Gastrocnemius medialis (tissue), 4 donors: ENCODE results near the gene NAT9. TPM values are rescaled to one million over a fixed set of nuclear protein-coding genes. Genes with fewer than 3 reads are reported as not detected.

Experiments
- ATAC-seq, 2 donors: fragments of 150-250 bp; one replicate each; pipeline ENCODE4 v1.9.1; 2016
- DNase-seq, 2 donors: peaks; one replicate each; pipeline ENCODE4 v3.0.0-alpha.2; 2019
- H3K27ac ChIP-seq, 4 donors: fragments of 200-600 bp; sonication (generic); 1 replicate in 1 of 4; 2 replicates in 3 of 4; pipeline ENCODE4 v1.5.1; 2016 to 2018; ENCODE audit warnings: mild to moderate bottlenecking in 2 of 4, moderate library complexity in 1 of 4
- H3K27me3 ChIP-seq, 3 donors: fragments of 200-600 bp; sonication (generic) in 2 of 3; 1 replicate in 1 of 3; 2 replicates in 2 of 3; pipeline versions ENCODE4 v1.5.1 to v1.6.0; 2016 to 2019; ENCODE audit warnings: mild to moderate bottlenecking in 1 of 3, moderate library complexity in 1 of 3
- H3K36me3 ChIP-seq, 2 donors: fragments of 200-600 bp; sonication (generic) in 1 of 2; one replicate each; pipeline ENCODE4 v1.5.1; 2017 to 2018
- H3K4me1 ChIP-seq, 2 donors: fragments of 200-600 bp; sonication (generic) in 1 of 2; one replicate each; pipeline ENCODE4 v1.5.1; 2016 to 2017; ENCODE audit warnings: mild to moderate bottlenecking in 2 of 2
- H3K4me3 ChIP-seq, 4 donors: fragments of 200-600 bp; sonication (generic) in 3 of 4; 1 replicate in 1 of 4; 2 replicates in 3 of 4; pipeline ENCODE4 v1.5.1; 2016 to 2019; ENCODE audit warnings: mild to moderate bottlenecking in 2 of 4
- H3K9me3 ChIP-seq, 3 donors: fragments of 200-600 bp; sonication (generic) in 2 of 3; 1 replicate in 1 of 3; 2 replicates in 2 of 3; pipeline ENCODE4 v1.5.1; 2016 to 2019
- CTCF ChIP-seq, 5 experiments: fragments of 450-650 bp in 3 of 5; fragments of 200-600 bp in 2 of 5; sonication (generic) in 2 of 5; IDR thresholded peaks in 4 of 5; conservative IDR thresholded peaks in 1 of 5; 1 replicate in 4 of 5; 2 replicates in 1 of 5; pipeline ENCODE4 v1.5.1; 2016 to 2019; ENCODE audit warnings: antibody characterized with exemption in 5 of 5, mild to moderate bottlenecking in 3 of 5, moderate library complexity in 3 of 5
- POLR2A ChIP-seq, 2 donors: fragments of 450-650 bp; IDR thresholded peaks; one replicate each; pipeline ENCODE4 v1.6.1; 2017; ENCODE audit warnings: antibody characterized with exemption in 2 of 2, mild to moderate bottlenecking in 2 of 2, moderate library complexity in 2 of 2
- in situ Hi-C, 4 donors: fragments of 200-750 bp; cut with MboI; loops; one replicate each; pipeline versions ENCODE4 v1.15.0 to v1.8.0; 2017; ENCODE audit warnings: low sequenced_read_pairs in 4 of 4
- intact Hi-C: fragments of 100-400 bp; cut with DNase I; formaldehyde crosslinking; loops from one replicate; pipeline ENCODE4 v1.15.1; 2023; ENCODE audit warnings: low total_unique reads
- total RNA-seq, 4 donors: library from RNA; depleted of rRNA; stranded (reverse); fragments of >200 nt; gene quantifications; one replicate each; pipeline versions ENCODE4 v1.1.0 to v1.2.3, GENCODE V29; 2016

NAT9 gene
- total RNA-seq, 4 donors from 2014 or later, result 7.7 to 27.4 (median 14.5) TPM

- DNase-seq (no peak), ATAC-seq (no peak)
- Histone ChIP-seq H3K9me3 (no peaks in the 10 kb centered on the region), H3K4me1 (peaks cover 4 to 7% of the 10 kb centered on the region in 2 donors), H3K36me3 (no peaks in the 10 kb centered on the region), H3K27ac (no peak overlapping the region), H3K4me3 (no peak overlapping the region), H3K27me3 (peaks cover 0 to 4% (median 0%) of the 10 kb centered on the region in 3 donors)
- in situ Hi-C loops, result no loop called here
- intact Hi-C loops, result loop anchor here (10.0 kb wide), 1 partner anchor 188 kb away; the partner anchor contains the start of gene CD300H
- TF ChIP-seq CTCF (IDR thresholded peaks at IDR 0.05 in 4 of 5, conservative IDR thresholded peaks at IDR 0.05 in 1 of 5), result no peak
- TF ChIP-seq POLR2A (IDR thresholded peaks at IDR 0.05), result no peak
Measured at GRCh38 chr17:74752822-74753401, 23.2 kb downstream of the NAT9 start.

- DNase-seq, result no peak
- in situ Hi-C loops (no loop called here), intact Hi-C loops (loop anchor here (10.0 kb wide), 1 partner anchor 188 kb away; the partner anchor contains the start of gene CD300H)
- Histone ChIP-seq H3K9me3 (no peaks in the 10 kb centered on the region), H3K4me1 (peaks cover 6 to 10% of the 10 kb centered on the region in 2 donors), H3K27ac (no peak overlapping the region), H3K36me3 (no peaks in the 10 kb centered on the region), H3K4me3 (no peak overlapping the region), H3K27me3 (peaks cover 0 to 4% (median 0%) of the 10 kb centered on the region in 3 donors)
- no peak for TF ChIP-seq CTCF (IDR thresholded peaks at IDR 0.05 in 4 of 5, conservative IDR thresholded peaks at IDR 0.05 in 1 of 5)
- no peak for ATAC-seq
Measured at GRCh38 chr17:74752415-74752814, 23.7 kb downstream of the NAT9 start.

GRCh38 chr17:74750327-74751069, 25.6 kb downstream of the NAT9 start:
- Histone ChIP-seq H3K4me1 (peaks cover 6 to 10% of the 10 kb centered on the region in 2 donors), H3K36me3 (no peaks in the 10 kb centered on the region), H3K4me3 (peak overlapping the region; percentile 15 to 99 (median 80)), H3K27me3 (peaks cover 0 to 4% (median 0%) of the 10 kb centered on the region in 3 donors), H3K27ac (peak overlapping the region in 2 of 4 donors; percentile 27 to 71), H3K9me3 (no peaks in the 10 kb centered on the region)
- TF ChIP-seq POLR2A (IDR thresholded peaks at IDR 0.05) (no peak), CTCF (IDR thresholded peaks at IDR 0.05 in 4 of 5, conservative IDR thresholded peaks at IDR 0.05 in 1 of 5) (no peak)
- ATAC-seq, result no peak
- in situ Hi-C loops, result no loop called here
- intact Hi-C loops, result loop anchor here (10.0 kb wide), 1 partner anchor 186 kb away; the partner anchor contains the start of gene CD300H
- no peak for DNase-seq

- H3K4me3 ChIP-seq, result peak overlapping the region; percentile 15 to 99 (median 80)
- peaks cover 7 to 11% of the 10 kb centered on the region in 2 donors for H3K4me1 ChIP-seq
- H3K9me3 ChIP-seq, result no peaks in the 10 kb centered on the region
- peaks cover 0 to 4% (median 0%) of the 10 kb centered on the region in 3 donors for H3K27me3 ChIP-seq
- no peaks in the 10 kb centered on the region for H3K36me3 ChIP-seq
- ATAC-seq, result no peak
- no peak for DNase-seq
- TF ChIP-seq CTCF (IDR thresholded peaks at IDR 0.05 in 4 of 5, conservative IDR thresholded peaks at IDR 0.05 in 1 of 5) (no peak), POLR2A (IDR thresholded peaks at IDR 0.05) (no peak)
- in situ Hi-C loops (no loop called here), intact Hi-C loops (loop anchor here (10.0 kb wide), 1 partner anchor 185 kb away; the partner anchor contains the start of gene CD300H)
- peak overlapping the region in 2 of 4 donors; percentile 27 to 71 for H3K27ac ChIP-seq
Measured at GRCh38 chr17:74750039-74750326, 26.2 kb downstream of the NAT9 start.
